HS-5 (cell line): ENCODE results near the gene ZFPM1.

Source experiments
- DNase-seq: peaks from one replicate; pipeline ENCODE4 v3.0.0-alpha.2; 2012; ENCODE audit warnings: low read depth

ZFPM1 gene

DNA sequence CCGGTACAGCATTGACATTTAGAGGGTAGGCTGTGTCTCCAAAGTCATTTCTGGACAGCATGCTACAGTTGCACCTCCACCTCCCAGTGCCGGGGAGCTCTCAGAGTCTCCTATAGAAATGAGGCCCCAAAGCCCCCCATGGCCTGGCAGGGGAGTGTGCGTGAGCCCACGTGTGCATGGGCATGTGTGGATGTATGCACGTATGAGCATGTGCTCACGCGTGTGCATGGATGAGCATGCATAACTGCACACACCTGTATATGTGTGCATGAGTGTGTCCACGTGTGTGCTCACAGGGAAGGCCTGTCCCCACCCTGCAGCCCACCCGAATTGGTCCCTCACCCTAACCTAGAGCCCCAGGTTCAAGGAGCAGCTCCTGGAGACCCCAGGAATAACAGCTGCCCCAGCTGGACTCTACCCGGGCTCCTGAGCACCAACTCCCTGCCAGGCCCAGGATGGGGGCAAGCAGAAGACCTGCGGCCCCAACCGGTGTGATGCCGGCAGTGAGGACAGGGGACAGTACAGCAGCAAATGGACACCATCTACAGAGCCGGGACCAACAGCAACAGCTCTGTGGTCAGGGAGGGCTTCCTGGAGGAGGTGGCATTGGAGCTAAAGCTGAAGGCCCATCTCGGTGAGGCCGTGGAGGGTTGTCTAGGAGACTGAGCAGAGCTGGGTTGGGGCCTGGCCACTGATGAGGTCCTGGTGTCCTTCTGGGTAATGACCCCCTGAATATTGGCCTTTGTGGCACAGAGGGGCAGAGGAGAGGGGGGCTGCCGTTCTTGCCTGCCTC, 35.2 kb upstream of the ZFPM1 start:
- no peak for DNase-seq

- DNase-seq = no peak
Measured at GRCh38 chr16:88418869-88419268, 34.2 kb upstream of the ZFPM1 start.

DNA sequence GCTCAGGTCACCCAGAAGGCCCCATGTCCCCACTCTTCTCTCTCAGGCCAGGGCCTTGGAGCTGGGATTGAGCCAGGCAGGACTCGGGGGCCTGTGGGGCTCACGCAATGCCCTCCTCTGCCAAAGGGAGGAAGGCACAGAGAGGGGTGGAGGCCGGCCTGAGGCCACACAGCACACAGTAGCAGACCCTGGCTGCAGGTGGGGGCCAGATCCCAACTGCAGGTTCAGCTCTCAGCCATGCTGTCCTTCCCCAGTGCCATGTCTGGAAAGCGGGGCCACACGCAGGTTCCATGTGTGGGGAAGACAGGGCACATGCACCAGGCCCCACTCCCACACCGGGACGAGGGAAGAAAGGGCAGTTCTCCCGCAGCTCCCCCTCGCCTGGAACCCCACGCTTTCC, 33.3 kb upstream of the ZFPM1 start:
- DNase-seq = no peak

- DNase-seq = no peak
Measured at GRCh38 chr16:88420496-88420895, 32.6 kb upstream of the ZFPM1 start.

- no peak for DNase-seq
Measured at GRCh38 chr16:88421301-88421700, 31.8 kb upstream of the ZFPM1 start.

DNA sequence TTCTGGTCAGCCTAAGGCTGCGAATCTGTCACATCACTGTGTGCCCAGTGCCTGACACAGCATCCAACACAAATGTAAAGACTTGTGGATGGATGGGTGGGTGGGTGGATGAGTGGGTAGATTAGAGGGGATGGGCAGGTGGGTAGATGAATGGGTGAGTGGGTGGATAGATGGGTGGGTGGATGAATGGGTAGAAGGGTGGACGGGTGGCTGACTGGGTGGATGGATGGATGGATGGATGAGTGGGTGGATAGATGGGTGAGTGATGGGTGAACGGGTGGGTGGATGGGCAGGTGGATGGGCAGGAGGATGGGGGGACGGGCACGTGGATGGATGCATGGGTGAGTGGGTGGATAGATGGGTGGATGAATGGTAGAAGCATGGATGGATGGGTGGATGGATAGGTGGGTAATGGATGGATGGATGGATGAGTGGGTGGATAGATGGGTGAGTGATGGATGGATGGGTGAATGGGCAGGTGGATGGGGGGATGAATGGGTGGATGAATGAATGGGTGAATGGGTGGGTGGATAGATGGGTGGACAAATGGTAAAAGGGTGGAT, 31.1 kb upstream of the ZFPM1 start:
- no peak for DNase-seq

GRCh38 chr16:88422733-88423447, 30.2 kb upstream of the ZFPM1 start:
- DNase-seq = no peak

DNA sequence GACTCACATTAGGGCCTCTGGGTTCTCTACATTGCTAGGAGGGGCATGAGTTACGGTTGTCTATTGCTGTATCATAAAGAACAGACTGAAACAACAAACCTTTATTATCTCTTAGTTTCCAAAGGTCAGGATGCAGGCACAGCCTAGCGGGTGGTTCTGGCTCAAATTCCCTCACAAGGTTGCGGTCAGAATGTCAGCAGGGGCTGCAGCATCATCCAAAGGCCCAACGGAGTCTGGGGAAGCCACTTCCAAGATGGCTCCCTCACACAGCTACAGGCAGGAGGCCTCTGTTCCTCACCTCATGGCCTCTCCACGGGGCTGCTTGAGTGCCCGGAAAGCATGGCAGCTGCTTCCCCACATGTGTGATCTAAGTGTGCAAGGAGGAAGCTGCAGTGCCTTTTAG, 29.6 kb upstream of the ZFPM1 start:
- no peak for DNase-seq

DNA sequence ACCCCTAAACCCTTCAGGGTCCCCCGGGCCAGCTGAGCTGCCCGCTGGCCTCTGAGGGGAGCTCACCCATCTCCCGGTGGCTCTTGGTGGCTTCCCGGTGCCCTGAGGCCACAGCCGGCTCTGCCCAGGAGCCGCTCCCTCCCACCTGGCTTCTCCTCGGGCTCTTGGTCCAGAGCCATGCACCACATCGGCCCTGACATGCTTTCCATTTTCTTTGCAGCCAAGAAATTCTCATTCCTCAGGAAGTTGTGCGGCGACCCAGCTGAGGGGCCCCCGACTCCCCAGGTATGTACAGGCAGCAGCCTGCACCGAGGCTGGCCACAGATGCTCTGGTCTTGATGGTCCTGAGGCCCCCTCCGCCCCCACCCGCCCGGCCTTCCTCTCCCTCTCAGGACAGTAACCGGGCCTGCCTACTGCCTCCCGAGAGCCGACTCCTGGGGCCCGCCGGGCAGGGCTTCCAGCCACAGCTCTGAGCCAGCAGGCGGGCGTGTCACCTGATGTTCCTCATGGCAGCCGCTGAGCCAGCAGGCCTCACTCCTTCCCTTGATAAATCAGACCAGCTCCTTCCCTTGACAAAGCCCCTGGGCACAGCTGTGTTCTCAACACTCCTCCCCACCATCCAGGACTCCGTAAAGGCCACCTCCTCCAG, 28.4 kb upstream of the ZFPM1 start:
- no peak for DNase-seq

DNA sequence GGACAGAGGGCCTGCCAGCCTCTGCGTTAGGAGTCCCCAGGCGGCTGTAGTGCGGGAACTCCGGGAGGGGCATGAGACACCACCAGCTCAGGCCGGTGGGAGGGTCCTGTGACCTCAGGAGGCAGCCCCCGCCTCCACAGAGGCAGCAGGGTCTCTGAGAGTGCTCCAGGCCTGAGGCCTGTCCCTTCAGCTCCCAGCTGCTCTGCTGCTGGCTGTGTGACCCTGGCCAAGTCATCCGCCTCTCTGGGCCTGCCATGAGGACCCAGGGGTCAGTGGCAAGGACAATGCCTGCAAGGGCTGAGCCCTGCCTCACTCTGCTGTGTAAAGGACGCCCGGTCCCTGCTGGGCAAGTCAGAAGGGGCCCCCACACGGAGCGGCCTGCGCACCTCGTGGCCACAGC, 27.1 kb upstream of the ZFPM1 start:
- no peak for DNase-seq

GRCh38 chr16:88427376-88427775, 25.7 kb upstream of the ZFPM1 start:
- no peak for DNase-seq

- no peak for DNase-seq
Measured at GRCh38 chr16:88428156-88428555, 24.9 kb upstream of the ZFPM1 start.

GRCh38 chr16:88428616-88429386, 24.3 kb upstream of the ZFPM1 start:
- DNase-seq = no peak

DNA sequence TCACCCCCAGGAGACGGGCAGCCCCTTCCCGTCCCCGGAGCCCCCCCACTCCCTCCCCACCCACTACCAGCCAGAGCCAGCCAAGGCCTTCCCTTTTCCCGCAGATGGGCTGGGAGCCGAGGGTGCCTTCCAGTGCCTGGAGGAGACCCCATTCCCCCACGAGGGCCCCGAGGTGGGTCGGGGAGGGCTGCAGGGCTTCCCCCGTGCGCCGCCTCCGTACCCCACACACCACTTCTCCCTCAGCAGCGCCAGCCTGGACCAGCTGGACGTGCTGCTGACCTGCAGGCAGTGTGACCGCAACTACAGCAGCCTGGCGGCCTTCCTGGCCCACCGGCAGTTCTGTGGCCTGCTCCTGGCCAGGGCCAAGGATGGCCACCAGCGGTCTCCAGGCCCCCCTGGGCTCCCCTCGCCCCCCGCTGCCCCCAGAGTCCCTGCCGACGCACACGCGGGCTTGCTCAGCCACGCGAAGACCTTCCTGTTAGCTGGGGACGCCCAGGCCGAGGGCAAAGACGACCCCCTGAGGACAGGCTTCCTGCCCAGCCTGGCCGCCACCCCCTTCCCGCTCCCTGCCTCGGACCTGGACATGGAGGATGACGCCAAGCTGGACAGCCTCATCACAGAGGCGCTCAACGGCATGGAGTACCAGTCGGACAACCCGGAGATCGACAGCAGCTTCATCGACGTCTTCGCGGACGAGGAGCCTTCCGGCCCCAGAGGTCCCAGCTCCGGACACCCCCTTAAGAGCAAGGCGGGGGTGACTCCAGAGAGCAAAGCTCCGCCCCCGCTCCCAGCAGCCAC, 23.5 kb upstream of the ZFPM1 start:
- DNase-seq = no peak

- no peak for DNase-seq
Measured at GRCh38 chr16:88430185-88430523, 22.9 kb upstream of the ZFPM1 start.

DNA sequence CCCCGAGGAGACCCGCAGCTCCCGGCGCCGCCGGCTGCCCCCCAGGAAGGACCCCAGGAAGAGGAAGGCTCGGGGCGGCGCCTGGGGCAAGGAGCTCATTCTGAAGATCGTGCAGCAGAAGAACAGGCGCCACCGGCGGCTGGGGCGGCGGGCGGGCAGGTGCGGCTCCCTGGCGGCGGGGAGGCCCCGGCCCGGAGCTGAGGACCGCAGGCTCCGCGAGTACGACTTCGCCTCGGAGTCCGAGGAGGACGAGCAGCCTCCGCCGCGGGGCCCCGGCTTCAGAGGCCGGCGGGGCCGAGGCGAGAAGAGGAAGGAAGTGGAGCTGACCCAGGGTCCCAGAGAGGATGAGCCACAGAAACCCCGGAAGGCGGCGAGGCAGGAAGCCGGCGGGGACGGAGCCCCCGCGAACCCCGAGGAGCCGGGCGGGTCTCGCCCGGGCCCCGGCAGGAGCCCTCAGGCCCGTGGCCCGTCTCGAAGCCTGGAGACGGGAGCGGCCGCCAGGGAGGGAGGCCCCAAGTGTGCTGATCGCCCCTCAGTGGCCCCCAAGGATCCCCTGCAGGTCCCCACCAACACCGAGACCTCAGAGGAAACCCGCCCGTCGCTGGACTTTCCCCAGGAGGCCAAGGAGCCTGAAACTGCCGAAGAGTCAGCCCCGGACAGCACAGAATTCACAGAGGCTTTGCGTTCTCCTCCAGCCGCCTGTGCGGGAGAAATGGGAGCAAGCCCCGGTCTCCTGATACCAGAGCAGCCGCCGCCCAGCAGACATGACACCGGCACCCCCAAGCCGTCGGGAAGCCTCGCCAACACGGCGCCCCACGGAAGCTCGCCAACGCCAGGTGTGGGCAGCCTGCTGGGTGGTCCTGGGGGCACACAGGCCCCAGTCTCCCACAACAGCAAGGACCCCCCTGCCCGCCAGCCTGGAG, 22.3 kb upstream of the ZFPM1 start:
- DNase-seq = no peak

DNA sequence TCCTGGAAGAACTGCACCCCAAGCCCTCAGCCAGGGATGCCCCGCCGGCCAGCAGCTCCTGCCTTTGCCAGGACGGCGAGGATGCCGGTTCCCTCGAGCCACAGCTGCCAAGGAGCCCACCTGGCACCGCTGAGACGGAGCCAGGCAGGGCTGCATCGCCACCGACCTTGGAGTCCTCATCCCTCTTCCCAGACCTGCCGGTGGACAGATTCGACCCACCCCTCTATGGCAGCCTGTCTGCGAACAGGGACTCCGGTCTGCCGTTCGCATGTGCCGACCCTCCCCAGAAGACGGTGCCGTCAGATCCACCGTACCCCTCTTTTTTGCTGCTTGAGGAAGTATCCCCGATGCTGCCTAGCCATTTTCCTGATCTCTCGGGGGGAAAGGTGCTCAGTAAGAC, 21.4 kb upstream of the ZFPM1 start:
- DNase-seq = no peak

GRCh38 chr16:88432174-88432573, 20.9 kb upstream of the ZFPM1 start:
- no peak for DNase-seq

DNA sequence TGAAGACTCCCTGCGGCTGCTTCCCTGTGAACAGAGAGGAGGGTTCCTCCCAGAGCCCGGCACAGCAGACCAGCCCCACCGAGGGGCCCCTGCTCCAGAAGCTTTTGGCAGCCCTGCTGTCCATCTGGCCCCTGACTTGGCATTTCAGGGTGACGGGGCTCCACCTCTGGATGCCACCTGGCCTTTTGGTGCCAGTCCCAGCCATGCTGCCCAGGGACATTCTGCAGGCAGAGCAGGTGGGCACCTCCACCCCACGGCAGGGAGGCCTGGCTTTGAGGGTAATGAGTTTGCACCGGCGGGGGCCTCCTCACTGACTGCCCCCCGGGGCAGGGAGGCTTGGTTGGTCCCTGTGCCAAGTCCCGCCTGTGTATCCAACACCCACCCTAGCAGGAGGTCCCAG, 20.3 kb upstream of the ZFPM1 start:
- DNase-seq = no peak

DNA sequence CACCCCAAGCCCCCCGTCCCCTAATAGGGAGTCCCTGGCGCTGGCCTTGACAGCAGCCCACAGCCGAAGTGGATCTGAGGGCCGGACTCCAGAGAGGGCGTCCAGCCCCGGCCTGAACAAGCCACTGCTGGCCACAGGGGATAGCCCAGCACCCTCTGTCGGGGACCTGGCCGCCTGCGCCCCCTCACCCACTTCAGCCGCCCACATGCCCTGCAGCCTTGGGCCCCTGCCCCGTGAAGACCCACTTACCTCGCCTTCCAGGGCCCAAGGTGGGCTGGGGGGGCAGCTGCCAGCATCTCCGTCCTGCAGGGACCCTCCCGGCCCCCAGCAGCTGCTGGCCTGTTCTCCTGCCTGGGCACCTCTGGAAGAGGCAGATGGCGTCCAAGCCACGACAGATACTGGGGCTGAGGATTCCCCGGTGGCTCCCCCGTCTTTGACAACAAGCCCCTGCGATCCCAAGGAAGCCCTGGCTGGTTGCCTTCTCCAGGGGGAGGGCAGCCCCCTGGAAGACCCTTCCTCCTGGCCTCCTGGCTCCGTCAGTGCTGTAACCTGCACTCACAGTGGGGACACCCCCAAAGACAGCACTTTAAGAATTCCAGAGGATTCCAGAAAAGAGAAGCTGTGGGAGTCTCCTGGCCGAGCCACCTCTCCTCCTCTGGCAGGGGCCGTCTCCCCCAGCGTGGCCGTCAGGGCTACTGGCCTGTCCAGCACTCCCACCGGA, 19.3 kb upstream of the ZFPM1 start:
- no peak for DNase-seq
